ENCODE data around the gene CDH11.

CDH11 gene

DNA sequence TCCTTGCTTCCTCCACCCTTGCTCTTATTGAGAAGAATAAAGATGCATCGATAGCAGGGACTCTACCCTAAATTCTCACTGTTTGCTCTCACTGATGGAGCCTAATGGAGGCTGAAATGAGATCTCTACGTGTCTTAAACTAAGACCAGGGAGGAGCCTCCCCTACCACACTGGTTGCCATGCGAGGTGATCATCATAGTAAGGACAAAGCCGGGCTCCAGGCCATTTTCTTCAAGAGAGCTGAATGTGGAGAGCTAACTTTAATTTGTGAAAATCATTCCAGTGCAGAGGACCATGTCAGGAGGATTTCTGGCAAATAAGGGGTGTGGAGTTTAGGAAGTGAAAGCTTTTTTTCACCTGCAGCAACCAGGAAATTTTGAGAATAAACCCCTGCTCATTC lies 5.6 kb downstream of the CDH11 start:
- DNase-seq = no peak

DNA sequence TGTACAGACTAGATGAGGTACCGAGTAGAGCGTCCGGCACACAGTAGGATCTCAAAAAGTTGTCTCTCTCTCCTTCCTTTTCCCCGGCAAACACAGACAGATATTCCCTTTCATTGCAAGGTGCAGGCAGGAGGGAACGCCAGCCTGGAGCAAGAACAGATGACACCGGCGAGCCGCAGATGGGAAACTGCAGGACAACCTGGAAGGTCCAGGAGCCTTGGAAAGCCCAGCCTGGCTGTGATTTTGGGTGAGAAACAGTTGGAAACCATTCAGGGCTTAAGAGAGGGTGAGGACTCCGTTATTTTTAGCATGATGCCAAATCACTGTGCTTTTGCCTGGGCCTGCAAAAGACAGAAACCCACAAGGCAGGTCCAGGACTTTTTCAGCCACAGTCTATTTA lies 7.3 kb downstream of the CDH11 start:
- no peak for DNase-seq

DNA sequence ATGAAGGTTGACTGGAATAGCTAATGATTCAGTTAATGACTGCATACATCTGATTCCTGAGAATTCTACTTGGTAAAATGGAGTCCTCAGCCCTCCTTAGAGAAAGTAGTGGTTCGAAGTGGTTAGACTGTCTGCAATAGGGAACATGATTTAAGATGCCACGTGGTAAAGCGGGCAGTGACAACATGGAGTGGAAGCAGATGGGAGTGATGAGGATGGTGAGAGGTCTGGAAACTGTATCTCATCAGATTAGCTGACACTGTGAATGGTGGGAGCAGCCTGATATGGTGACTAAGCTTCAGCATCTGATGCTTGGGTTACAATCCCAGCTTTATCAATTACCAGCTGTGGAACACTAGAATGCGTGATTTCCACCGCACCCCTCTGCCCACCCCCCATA lies 8.4 kb downstream of the CDH11 start:
- no peak for DNase-seq

DNA sequence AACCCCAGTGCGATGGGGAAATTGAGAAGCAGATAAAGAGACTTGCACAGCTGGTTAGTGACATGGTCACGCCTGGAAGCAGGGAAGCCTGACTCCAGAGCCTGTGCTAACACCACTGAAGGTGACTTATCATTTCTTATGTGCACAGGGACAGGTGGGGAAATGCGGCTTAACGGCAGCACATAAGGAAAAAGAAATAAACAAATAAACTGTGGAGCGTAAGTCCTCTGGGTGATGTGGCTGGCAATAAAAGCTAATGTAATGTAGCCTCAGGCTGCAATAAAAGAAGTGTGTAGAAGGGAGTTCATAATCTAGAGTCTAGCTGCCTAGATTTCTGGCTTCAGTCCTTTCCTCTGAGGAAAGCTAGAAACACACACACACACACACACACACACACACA lies 10.6 kb downstream of the CDH11 start:
- DNase-seq = no peak

DNA sequence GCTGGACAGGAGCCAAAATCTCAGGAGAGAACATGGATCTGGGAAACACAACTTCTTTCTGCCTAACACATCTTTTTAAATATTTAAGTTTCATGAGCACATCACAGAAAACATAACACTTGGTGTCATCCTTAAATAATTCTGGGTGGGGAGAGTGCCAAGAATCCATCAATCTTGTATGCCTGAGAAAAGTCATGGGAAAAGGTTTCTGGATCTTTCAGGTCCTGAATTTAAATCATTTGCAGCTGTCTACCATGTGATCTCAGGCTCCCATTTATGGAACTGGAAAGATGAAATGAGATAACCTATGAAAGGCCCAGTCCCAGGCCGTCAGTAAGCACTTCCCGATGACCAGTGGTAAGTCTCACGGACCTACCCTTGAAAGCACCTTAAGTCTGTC lies 15.1 kb downstream of the CDH11 start:
- DNase-seq = no peak

DNA sequence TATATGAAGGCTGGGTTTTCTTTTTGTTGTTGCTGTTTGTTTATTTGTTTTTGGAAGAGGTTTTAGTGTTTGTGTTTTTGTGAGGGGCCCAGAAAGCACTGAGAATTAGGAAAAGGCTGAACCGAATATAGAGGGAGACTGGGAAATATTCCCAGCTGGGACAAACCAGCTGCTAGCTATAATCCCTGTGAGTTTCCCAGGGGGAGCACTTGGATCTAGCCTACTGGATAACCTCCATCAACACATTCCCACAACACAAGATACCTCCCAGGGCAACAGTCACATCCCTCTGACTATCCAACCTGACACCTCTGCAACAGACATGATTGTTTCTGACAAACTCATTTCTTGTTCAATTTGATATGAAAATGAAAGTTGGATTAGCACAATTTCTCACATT lies 16.7 kb downstream of the CDH11 start:
- DNase-seq = no peak

DNA sequence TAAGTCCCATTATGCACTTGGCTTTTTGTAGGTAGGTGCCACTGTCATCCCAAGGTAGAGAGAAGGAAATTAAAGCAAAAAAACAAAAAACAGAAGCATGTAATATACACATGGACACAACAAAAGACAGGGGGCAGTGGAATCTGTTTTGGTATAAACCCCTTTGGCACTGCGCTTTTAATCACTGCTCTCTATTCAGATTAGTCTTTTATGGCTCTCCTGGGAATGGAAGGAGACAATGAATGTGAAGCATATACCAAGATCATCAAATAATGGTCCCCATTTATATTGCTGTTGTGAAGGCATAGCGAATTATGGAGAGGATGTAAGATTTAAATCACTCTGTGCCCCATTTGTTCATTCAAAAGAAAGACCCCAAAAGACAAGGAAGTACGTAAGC lies 17.4 kb downstream of the CDH11 start:
- no peak for DNase-seq

DNA sequence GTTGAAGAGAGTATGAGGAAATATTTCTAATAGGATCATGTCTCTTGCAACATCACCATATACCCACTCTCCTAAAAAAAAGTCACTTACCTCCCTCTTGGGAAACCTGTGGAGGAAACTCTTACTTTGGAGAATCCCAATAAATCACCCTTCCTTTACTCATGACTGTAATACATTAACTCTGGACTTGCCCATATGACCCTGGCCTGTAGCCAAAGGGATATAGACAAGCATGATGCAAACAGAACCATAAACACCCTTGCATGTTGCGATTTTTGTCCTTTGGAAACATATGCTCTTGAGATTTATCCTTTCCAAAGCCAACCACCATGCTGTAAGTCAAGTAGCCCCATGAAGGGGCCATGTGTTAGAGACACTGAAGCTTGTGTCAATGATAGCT lies 19.5 kb downstream of the CDH11 start:
- no peak for DNase-seq

DNA sequence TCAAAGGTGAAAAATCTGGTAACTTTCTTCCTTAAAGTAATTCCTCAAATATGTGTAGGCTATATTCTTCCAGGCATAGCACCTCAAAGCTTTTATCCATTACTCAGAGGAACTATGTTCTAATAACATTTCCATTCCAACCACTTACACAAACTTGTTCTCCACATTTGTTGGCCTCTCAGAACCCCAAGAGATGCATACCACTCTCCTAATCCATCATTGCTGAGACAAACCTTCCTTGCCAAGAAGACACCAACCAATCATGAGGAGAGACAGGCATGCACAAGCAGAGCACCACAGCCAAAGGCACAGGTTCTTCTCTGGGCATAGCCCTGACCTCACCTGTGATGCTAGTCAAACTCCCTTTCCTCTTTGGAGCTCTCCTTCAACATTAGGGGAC lies 20.9 kb downstream of the CDH11 start:
- DNase-seq = no peak

DNA sequence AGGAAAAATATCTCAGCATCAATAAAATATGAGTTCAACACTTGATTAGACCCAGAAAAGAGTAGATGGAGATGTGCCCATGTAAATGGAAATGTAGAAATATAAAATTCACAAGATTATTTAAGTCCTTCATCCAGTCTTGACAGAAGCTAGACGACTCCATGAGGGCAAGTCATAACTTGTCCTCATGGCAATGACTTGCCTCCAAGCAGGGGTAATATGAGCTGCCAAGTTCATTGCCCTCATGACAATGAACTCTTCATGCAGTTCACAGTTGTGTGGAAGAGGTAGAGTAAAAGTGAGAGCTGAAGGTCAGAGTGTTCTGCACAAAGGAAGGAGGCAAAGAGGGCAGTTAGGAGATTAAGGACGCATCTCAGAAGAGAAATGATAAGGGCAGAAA lies 22.3 kb downstream of the CDH11 start:
- no peak for DNase-seq

DNA sequence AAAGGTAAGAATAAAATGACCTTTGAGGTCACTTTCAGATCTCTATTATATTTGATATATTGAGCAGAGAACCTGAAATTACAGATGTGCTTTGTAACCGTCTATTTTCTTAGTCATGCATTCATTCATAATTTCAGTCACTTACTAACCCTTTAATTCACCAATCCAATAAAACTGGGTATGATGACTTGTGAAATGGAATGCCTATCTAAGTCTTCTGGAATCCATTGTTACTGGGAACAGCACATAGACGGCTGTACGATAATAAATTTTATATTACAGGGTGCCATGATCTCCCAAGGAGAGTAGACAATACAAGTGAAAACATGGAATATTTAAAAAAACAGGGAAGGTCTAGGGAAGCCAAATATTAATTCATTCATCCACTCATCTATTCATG lies 22.9 kb downstream of the CDH11 start:
- no peak for DNase-seq

DNA sequence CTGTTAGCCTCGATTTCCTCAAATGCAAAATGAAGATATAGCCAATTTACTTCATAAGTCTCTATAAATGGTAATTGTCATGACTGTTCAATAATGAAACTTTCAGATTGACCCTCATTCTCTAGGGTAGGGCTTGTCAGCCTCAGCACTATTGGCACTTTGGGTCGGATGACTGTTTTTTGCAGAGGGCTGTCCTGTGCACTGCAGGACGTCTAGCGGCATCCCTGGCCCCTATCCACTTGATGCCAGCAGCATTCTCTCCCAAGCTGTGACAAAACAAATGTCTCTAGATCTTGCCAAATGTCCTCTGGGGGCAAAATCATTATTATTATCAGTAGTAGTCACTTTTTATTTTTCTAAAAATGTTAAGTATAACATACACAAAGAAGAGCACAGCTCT lies 24.6 kb downstream of the CDH11 start:
- no peak for DNase-seq

DNA sequence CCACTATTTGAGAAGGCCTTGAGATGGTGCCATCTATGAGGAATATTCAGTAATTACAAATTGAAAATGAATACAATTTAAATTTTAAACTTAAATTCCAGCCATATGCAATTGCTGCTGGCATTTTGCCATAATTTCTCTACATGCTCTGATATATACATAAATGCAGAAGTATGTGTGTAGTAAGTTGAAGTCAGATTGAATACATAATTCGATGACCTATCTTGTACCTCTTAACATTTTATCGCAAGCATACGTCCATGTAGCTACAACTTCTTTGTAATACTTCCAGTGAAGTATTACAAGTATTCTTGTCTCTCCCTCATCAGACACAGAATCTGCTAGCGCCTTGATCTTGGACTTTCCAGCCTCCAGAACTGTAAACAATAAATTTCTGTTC lies 26.0 kb downstream of the CDH11 start:
- no peak for DNase-seq

DNA sequence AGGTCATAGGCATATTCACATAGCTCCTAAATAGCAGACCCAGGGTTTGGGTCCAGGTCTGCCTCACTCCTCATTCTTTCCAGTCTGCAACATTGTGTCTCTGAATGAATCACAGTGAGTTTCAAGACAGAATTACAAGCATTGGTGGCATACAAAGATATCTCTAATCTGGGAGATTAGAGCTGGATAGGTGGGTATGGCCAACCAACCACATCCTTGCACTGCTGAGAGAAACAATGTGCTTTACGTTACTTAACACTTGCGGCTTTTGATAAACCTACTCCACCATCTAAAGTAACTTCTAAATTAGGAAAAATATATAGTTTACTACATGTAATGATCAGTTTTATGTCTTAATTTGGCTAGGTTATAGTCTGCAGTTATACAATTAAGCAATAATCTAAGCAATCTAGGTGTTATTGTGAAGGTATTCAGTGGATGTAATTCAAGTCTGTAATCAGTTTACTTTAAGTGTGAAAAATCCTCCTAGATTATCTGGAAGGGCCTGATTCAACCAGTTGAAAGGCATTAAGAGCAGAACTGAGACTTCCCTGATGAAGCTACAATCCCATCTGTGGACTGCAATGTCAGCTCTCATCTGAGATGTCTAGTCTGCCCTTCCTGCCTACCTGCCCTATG lies 26.7 kb downstream of the CDH11 start:
- DNase-seq = no peak

DNA sequence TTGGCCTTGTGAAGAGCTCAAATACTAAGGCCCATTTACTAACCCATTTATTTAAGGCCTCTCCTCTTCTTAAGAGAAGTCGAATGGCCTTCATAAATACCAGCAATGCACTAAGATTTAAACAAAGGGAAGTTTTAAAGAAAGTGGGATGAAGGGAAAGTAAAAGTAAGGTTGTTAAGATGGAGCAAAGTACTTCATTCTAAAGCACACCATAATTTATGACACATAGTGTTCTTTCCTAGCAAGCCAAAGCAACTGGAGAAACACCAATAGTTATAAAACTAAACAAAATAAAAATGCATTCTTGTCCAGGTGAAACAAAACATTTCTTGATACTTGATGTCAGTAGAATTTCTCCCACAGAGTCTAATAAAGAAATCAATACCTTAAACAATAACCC lies 27.9 kb downstream of the CDH11 start:
- DNase-seq = no peak

DNA sequence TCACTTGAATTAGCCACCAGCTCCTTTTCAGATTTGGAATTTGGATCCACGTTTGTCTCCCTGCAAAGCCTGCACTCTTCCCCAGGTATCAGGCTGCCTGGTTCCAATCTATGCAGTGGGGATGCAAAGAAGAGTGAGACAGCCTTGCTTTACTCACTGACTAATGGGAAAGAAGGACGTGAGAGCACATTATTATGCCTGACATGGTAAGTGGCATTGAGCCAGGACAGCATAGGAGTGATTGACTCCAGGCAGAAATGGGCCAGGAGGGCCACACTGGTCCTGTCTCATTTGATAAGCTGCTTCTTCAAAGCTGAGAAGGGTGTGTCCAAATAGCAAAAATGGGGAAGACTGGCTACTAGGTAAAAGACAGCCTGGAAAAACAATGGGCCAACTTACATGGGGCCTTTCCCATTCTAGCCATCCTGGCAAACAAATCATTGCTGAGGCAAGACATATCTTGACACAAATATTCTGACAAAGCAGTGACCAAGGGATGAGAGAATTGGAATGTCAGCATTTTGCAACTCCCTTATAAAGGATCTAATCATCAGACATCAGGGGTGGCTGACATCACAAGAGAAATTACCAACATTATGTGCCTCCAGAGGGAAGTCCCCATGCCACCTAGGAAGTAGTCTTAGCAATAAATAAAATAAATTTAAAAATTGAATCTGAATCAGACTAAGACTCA lies 38.6 kb downstream of the CDH11 start:
- DNase-seq = no peak

DNA sequence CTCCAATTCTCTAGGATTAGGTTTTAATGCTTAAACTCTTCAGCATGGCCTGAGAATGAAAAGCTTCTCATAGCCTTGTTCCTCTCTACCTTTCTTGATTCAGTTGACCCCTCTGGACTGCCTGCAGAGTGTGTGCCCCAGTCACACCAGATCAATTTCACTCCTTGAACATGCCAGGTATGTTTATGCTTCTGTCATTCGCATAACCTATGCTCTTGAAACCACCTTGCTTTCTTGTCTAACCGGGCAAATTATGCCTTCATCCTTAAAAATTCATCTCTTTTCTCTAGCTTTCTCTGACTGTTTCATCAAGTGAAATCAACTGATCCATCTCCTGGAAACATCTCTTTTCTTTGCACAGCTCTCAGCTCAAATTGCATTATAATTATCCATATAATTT lies 42.3 kb downstream of the CDH11 start:
- no peak for DNase-seq

DNA sequence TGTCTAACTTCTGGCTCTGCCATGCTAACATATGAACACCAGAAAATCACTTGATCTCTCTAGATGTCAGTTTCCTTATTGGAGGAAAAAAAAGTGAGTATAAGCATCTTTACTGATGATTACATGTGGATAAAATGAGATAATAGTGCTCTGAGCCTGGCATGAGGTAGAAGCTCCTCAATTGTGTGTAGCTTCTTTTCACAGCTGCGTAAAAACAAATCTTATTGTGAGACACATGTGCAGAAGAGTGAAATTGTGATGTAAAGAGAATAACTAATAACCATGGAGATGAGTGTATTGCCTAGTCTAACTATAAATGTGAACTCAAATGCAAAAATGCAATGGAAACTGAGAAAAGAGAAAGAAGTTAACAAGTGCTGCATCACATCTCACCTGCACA lies 44.7 kb downstream of the CDH11 start:
- no peak for DNase-seq

DNA sequence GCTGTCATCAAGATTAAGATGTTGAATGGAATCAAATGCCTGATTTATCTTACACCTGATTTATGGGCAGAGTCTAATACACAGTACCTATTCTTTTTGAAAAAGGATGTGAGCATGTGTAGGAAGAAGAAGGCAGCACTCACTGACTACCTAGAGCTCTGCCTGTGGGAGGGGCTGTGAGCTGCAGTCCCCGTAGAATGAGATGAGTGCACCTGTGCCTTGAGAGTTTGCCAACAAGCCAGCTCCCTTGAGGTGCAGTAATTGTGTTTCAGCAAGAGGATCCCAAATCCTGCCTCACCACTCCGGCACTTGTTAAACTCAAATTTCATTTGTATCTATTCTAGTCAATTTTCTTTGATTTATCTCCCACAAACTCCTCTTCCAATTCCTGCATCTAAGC lies 46.0 kb downstream of the CDH11 start:
- no peak for DNase-seq

DNA sequence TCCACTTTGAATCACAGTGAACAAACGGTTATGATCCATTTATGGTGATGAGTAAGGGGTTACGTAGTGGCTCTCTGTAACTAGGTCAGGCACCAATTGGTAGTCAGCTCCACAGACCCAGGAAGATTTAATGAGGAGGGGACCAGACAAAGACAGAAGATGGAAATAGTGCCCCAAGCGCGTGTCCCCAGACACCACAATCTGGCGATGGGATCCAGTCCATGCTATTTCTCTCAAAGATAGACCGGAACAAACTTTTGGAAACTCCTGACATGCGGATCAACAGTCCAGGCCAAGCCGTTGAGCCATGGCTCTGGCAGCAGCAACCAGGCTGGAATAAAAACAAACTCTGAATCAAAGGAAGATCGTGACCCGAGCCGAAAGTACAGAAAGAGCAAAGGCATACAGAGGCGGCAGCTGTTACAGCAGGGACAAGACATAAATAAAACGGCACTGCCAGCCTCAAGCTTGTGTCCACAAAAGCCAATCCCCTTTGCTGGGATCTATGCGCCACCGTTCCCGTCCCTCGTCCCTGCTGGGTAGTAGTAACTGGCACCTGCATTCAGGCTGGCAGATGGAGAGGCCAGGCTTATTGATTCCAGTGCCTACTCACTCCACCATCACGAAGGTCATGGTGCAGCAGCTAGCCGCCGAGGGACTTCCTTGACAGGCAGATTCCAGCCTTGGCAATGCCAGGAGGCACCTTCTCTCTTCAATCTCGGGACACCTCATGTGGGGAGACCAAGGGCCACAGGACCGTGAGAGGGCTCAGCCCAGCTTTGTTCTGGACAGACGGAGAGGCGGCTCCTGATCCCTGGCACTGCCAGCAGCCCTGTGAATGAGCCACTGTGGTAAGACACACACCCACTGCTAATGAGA lies 50.2 kb downstream of the CDH11 start:
- no peak for DNase-seq

DNA sequence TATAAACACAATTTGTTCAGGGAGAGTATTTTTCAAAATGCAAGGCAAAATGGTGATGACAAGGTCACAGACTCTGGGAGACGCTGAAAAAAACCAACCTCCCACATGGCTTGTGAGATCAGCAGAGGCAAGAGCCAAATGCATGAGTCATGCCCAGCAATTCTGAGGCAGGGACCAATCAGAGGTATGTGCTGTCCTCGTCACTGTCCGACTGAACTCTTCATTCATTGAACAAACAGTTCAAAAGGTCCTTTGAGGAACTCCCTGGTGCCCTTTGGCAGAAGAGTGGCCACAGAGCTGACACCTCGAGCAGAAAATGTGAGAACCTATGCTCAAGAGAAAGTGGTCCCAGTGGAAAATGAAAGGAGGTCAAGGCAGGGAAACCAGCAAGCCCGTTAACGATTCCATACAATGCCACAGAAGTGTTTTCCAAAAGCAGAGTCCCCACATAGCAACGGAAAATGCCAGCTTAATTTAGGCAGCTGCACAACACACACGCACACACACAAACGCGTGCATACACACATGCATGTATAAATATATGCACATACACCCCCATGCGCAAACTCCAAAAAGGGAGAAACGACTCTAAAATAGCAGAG lies 50.9 kb downstream of the CDH11 start:
- no peak for DNase-seq

DNA sequence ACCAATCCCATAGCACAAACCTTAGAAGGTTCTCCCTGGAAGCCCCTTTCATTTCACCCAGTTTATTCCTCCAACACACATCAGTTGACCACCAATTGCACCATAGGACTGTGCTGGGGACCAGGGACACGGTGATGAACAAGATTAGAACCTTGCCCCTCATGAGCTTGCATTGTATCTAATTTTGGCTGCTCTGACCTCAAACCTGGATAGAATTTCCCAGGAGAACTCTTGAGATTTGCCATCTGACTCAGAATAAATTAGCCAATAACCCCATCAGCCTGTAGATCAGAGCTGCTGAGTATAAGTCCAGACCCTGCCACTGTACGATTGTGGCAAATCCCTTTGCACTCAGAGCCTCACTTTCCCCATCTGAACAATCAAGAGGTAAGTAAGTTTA lies 52.1 kb downstream of the CDH11 start:
- DNase-seq = no peak

DNA sequence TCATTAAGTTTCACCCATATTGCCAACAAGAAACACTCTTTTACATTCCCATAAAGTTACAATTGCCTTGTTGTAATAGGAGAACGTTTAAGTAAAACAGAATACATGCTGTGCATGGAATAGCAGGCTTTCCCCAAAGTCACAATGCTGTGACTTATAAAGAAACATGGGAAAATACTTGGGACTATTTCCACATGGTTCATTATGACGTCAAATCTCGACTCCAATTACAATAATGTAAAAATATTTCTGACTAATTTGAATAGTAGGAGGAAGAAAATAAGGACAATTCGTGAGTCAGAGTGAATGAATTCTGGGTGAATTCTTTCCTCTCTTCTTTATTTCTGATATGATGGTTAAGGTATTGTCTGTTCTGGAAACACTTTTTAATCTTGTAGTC lies 52.8 kb downstream of the CDH11 start:
- no peak for DNase-seq
